Ovary (tissue), 3 donors: ENCODE data around the gene SELP.

Experiments used
- CTCF ChIP-seq, 3 donors: fragments of 450-650 bp in 2 of 3; fragments of 200-600 bp in 1 of 3; IDR thresholded peaks; one replicate each; pipeline versions ENCODE4 v1.5.1 to v1.8.0; 2016 to 2022; ENCODE audit warnings: antibody characterized with exemption in 3 of 3, mild to moderate bottlenecking in 1 of 3
- POLR2A ChIP-seq: fragments of 450-650 bp; IDR thresholded peaks from one replicate; pipeline ENCODE4 v1.6.1; 2017; ENCODE audit warnings: antibody characterized with exemption, mild to moderate bottlenecking, moderate library complexity
- donor health status: DM: no; HTN: no; CAD: no.

- TF ChIP-seq CTCF (IDR thresholded peaks at IDR 0.05) (no peak), POLR2A (no peak)
Measured at GRCh38 chr1:169651035-169651434, 21.1 kb upstream of the SELP start.
